ENCODE results near the gene SIX6. TPM values are rescaled to one million over a fixed set of nuclear protein-coding genes. Genes with fewer than 3 reads are reported as not detected.
A peak's percentile ranks its signal among the peaks of the same experiment; 100 is the strongest.

Gene SIX6
- total RNA-seq, 1 donor from 2014 or later = not detected

DNA sequence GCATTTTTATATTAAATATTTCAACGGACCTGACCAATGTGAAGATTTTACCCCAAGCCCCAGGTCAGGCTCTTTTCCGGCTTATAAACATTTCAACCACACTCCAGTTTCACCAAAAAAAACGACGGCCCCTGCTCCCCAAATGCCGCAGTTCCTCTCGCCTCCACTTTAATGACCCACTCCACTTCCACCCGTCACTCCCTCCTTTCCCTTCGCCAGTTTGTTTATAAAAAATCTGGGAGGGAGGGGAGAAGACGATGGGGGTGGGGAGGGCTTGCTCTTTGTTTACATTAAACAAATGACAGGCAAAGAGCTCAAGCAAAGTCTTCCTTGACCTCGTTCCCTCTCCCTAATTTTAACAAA, 5.4 kb downstream of the SIX6 start:
- DNase-seq (ENCODE audit: low spot score) = no peak
- peaks cover 5% of the 10 kb centered on the region for H3K36me3 Mint-ChIP-seq (ENCODE audit: low read depth)
- TF ChIP-seq CTCF (IDR thresholded peaks at IDR 0.05) = no peak
- peaks cover 72% of the 10 kb centered on the region for H3K27me3 Mint-ChIP-seq (ENCODE audit: low read depth)
- no peak overlapping the region for H3K27ac Mint-ChIP-seq (ENCODE audit: unreplicated experiment)
- H3K9me3 Mint-ChIP-seq (ENCODE audit: low read depth) = no peaks in the 10 kb centered on the region
- H3K4me3 Mint-ChIP-seq (ENCODE audit: unreplicated experiment) = peak overlapping the region; percentile 68
- H3K4me1 Mint-ChIP-seq (ENCODE audit: low read depth) = peaks cover 15% of the 10 kb centered on the region

DNA sequence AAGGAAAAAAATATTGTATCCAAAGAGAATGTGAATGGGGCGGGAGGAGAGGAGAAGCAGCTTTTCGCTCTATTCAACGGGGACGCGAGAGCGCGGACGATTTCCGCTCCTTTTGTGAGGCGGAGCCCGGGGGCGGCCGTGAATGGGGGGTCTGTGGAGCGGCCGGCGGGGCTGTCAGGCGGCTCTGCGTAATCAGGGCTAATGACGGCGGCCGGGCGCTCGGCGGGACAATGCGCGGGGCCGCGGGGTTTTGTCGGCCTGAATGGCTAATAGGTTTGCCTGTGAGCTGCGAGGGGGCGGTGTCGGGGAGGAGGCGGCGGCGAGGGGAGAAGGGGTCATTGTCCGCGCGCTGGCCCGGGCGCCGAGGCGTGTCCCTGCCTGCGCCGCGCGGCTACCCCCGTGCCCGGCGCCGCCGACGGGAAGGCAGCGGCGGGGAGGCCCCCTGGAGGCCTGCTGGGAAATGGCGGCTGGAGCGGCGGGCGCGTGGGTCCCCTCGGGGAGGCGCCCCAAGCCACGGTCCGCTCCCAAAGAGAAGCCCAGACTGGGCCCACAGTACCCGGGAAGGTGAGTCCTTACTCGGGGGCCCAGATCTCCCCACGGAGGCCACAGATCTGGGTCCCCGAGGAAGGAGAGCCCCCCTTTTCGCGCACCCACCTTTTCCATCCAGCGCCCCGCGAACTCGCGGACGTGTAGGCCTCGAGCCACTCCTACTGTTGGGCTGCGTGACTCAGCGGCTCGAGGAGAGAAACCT, 6.0 kb downstream of the SIX6 start:
- Mint-ChIP-seq H3K9me3 (ENCODE audit: low read depth) (no peaks in the 10 kb centered on the region), H3K4me3 (ENCODE audit: unreplicated experiment) (peak overlapping the region; percentile 68), H3K36me3 (ENCODE audit: low read depth) (peaks cover 5% of the 10 kb centered on the region), H3K4me1 (ENCODE audit: low read depth) (peaks cover 12% of the 10 kb centered on the region), H3K27me3 (ENCODE audit: low read depth) (peaks cover 68% of the 10 kb centered on the region), H3K27ac (ENCODE audit: unreplicated experiment) (no peak overlapping the region)
- DNase-seq (ENCODE audit: low spot score) = peak; percentile 79
- TF ChIP-seq CTCF (IDR thresholded peaks at IDR 0.05) = peak; percentile 78

GRCh38 chr14:60515511-60516289, 6.8 kb downstream of the SIX6 start:
- Mint-ChIP-seq H3K4me1 (ENCODE audit: low read depth) (peaks cover 12% of the 10 kb centered on the region), H3K4me3 (ENCODE audit: unreplicated experiment) (peak overlapping the region; percentile 2), H3K27me3 (ENCODE audit: low read depth) (peaks cover 69% of the 10 kb centered on the region), H3K36me3 (ENCODE audit: low read depth) (peaks cover 7% of the 10 kb centered on the region), H3K27ac (ENCODE audit: unreplicated experiment) (no peak overlapping the region), H3K9me3 (ENCODE audit: low read depth) (no peaks in the 10 kb centered on the region)
- no peak for TF ChIP-seq CTCF (IDR thresholded peaks at IDR 0.05)
- peak; percentile 90 for DNase-seq (ENCODE audit: low spot score)

- no peak overlapping the region for H3K27ac Mint-ChIP-seq (ENCODE audit: unreplicated experiment)
- H3K27me3 Mint-ChIP-seq (ENCODE audit: low read depth) = peaks cover 13% of the 10 kb centered on the region
- peaks cover 8% of the 10 kb centered on the region for H3K9me3 Mint-ChIP-seq (ENCODE audit: low read depth)
Observed at GRCh38 chr14:60532442-60532841, 23.5 kb downstream of the SIX6 start.

More at GRCh38 chr14:60532442-60532841, 23.5 kb downstream of the SIX6 start:
- DNase-seq (ENCODE audit: low spot score) = no peak
- no peak overlapping the region for H3K4me3 Mint-ChIP-seq (ENCODE audit: unreplicated experiment)
- H3K4me1 Mint-ChIP-seq (ENCODE audit: low read depth) = no peaks in the 10 kb centered on the region
- H3K36me3 Mint-ChIP-seq (ENCODE audit: low read depth) = peaks cover 2% of the 10 kb centered on the region
- no peak for TF ChIP-seq CTCF (IDR thresholded peaks at IDR 0.05)

Data from chondrocyte (in vitro differentiated cells).